K562 (cell line): ENCODE measurements around the gene ARFRP1. TPM values are rescaled to one million over a fixed set of nuclear protein-coding genes. Genes with fewer than 3 reads are reported as not detected.

Experiments
- ATAC-seq: fragments of 200-7000 bp; cut with Tn5 transposase; 3 replicates; pipeline ENCODE4 v1.9.1; 2020; ENCODE audit warnings: moderate library complexity
- BruUV-seq: library from RNA; stranded (reverse); fragments of 400-500 nt; replicated peaks from 2 replicates; lab custom pipeline; 2021; lab: Mats Ljungman, UMichigan
- CTCF ChIA-PET: fragments of 300-600 bp; formaldehyde crosslinking; extraction: SDS; loops from one replicate; lab custom pipeline; 2021; ENCODE audit warnings: low intra/inter-chr PET ratio; lab: Yijun Ruan, JAX
- POLR2A ChIA-PET: fragments of 300-600, 350-650 bp; sonication (Branson Sonifier 250); formaldehyde crosslinking; extraction: SDS; loops from one replicate; lab custom pipeline; 2021; ENCODE audit warnings: antibody characterized with exemption, inconsistent platforms; lab: Yijun Ruan, JAX
- DNase-seq, 4 experiments: peaks; one replicate each; pipeline versions ENCODE4 v3.0.0 to v3.0.0-alpha.2; 2011 to 2018; ENCODE audit warnings: low spot score in 3 of 4, mixed read lengths in 3 of 4; ENCODE audit errors: extremely low read depth in 1 of 4
- FAIRE-seq: peaks from 2 replicates; lab custom pipeline; 2011; peaks lifted over from hg19 to GRCh38; lab: Jason Lieb, UNC
- H2AFZ ChIP-seq: 2 replicates; pipeline ENCODE4 v1.6.0; 2011; ENCODE audit warnings: low read depth, low read length, control low read depth, inconsistent platforms
- H3K27ac ChIP-seq: fragments of 200-600 bp; 3 replicates; pipeline ENCODE4 v1.8.0; 2011; ENCODE audit warnings: low read depth, mild to moderate bottlenecking, control low read depth, inconsistent platforms, low read length, moderate library complexity, mixed read lengths; ENCODE audit errors: extremely low read depth
- H3K27me3 ChIP-seq, 2 experiments: fragments of 300-600 bp in 1 of 2; 2 replicates in 1 of 2; 3 replicates in 1 of 2; pipeline versions ENCODE4 v1.6.0 to v1.8.0; 2011; ENCODE audit warnings: inconsistent platforms in 2 of 2, low read length in 2 of 2, mild to moderate bottlenecking in 1 of 2, mixed read lengths in 1 of 2, moderate library complexity in 1 of 2; ENCODE audit not compliant: control insufficient read depth in 2 of 2, insufficient read depth in 2 of 2
- H3K36me3 ChIP-seq: fragments of 300-600 bp; 3 replicates; pipeline ENCODE4 v1.8.0; 2011; ENCODE audit warnings: mild to moderate bottlenecking, low read length, inconsistent platforms; ENCODE audit not compliant: control insufficient read depth, insufficient read depth
- H3K4me1 ChIP-seq, 2 experiments: fragments of 200-600 bp in 1 of 2; replicated peaks in 1 of 2; 2 replicates in 1 of 2; 3 replicates in 1 of 2; pipeline versions ENCODE4 v1.5.1 to v1.8.0; 2011; ENCODE audit warnings: inconsistent platforms in 2 of 2, low read length in 2 of 2, mild to moderate bottlenecking in 1 of 2, mixed read lengths in 1 of 2, moderate library complexity in 1 of 2; ENCODE audit not compliant: control insufficient read depth in 2 of 2, insufficient read depth in 2 of 2
- H3K4me2 ChIP-seq: 2 replicates; pipeline ENCODE4 v1.6.1; 2011; ENCODE audit warnings: low read length, control low read depth, inconsistent platforms, mixed read lengths; ENCODE audit not compliant: insufficient read depth
- H3K4me3 ChIP-seq: fragments of 200-600 bp; sonication (generic), shearing (Covaris generic); 2 replicates; pipeline ENCODE4 v1.5.1; 2016; ENCODE audit warnings: control low read depth, inconsistent platforms
- H3K79me2 ChIP-seq: fragments of 200-600 bp; 3 replicates; pipeline ENCODE4 v1.8.0; 2011; ENCODE audit warnings: low read length, inconsistent platforms; ENCODE audit not compliant: control insufficient read depth, insufficient read depth
- H3K9ac ChIP-seq, 2 experiments: 2 replicates each; pipeline versions ENCODE4 v1.6.0 to v1.6.1; 2011; ENCODE audit warnings: low read depth in 2 of 2, low read length in 2 of 2, control low read depth in 1 of 2, inconsistent platforms in 1 of 2, mild to moderate bottlenecking in 1 of 2, mixed read lengths in 1 of 2; ENCODE audit not compliant: insufficient read depth in 1 of 2
- H3K9me1 ChIP-seq: one replicate; pipeline ENCODE4 v1.6.0; 2011; ENCODE audit warnings: inconsistent platforms, mild to moderate bottlenecking, low read length, moderate library complexity; ENCODE audit not compliant: control insufficient read depth, insufficient read depth
- H3K9me3 ChIP-seq: replicated peaks from 2 replicates; pipeline ENCODE4 v1.5.1; 2011; ENCODE audit warnings: low read depth, low read length, inconsistent platforms; ENCODE audit not compliant: control insufficient read depth, insufficient read depth
- H4K20me1 ChIP-seq: replicated peaks from 2 replicates; pipeline ENCODE4 v1.6.1; 2011; ENCODE audit warnings: low read length, inconsistent platforms, mixed read lengths; ENCODE audit not compliant: control insufficient read depth, insufficient read depth
- CBX1 ChIP-seq: sonication (generic); IDR thresholded peaks from 2 replicates; pipeline ENCODE4 v1.6.1; 2016; ENCODE audit warnings: antibody characterized with exemption, low read depth, mild to moderate bottlenecking
- CBX2 ChIP-seq: fragments of 200-600 bp; sonication (generic); IDR thresholded peaks from one replicate; pipeline ENCODE4 v1.6.1; 2012; ENCODE audit warnings: mild to moderate bottlenecking, low read length, inconsistent platforms; ENCODE audit not compliant: insufficient read depth, poor library complexity, severe bottlenecking
- POLR2AphosphoS5 ChIP-seq: IDR thresholded peaks from 2 replicates; pipeline ENCODE4 v1.6.1; 2011; ENCODE audit warnings: mild to moderate bottlenecking, low read depth, low read length, moderate library complexity; ENCODE audit not compliant: control insufficient read depth, insufficient read depth
- RBFOX2 ChIP-seq: fragments of 200-400 bp; formaldehyde crosslinking; IDR thresholded peaks from 2 replicates; pipeline ENCODE4 v1.6.1; 2017; ENCODE audit warnings: low read depth, mild to moderate bottlenecking, low read length, moderate library complexity
- SIN3A ChIP-seq, 2 experiments: fragments of 150-350 bp in 1 of 2; IDR thresholded peaks; 2 replicates each; pipeline ENCODE4 v1.6.1; 2011 to 2016; ENCODE audit warnings: borderline replicate concordance in 2 of 2, low read depth in 2 of 2, low read length in 2 of 2, mild to moderate bottlenecking in 2 of 2, moderate library complexity in 2 of 2; ENCODE audit not compliant: control insufficient read depth in 1 of 2
- SUPT5H ChIP-seq: fragments of 450-650 bp; IDR thresholded peaks from 2 replicates; pipeline ENCODE4 v1.6.1; 2016
- TCF3 ChIP-seq: sonication (generic); formaldehyde crosslinking; IDR thresholded peaks from 2 replicates; pipeline ENCODE4 v1.4.0; 2020; ENCODE audit warnings: mild to moderate bottlenecking, missing genetic modification reagents
- XRCC5 ChIP-seq: fragments of 200-400 bp; formaldehyde crosslinking; IDR thresholded peaks from 2 replicates; pipeline ENCODE4 v1.6.1; 2017; ENCODE audit warnings: low read depth, mild to moderate bottlenecking, low read length
- ZNF239 ChIP-seq: fragments of 250-450 bp; sonication (Bioruptor Pico); IDR thresholded peaks from 2 replicates; pipeline ENCODE4 v1.4.0; 2020; ENCODE audit warnings: mild to moderate bottlenecking
- ZNF431 ChIP-seq: sonication (generic); formaldehyde crosslinking; IDR thresholded peaks from 2 replicates; pipeline ENCODE4 v1.8.0; 2022; ENCODE audit warnings: mild to moderate bottlenecking, missing genetic modification reagents
- ZNF445 ChIP-seq: fragments of 250-450 bp; sonication (Bioruptor Pico); IDR thresholded peaks from 2 replicates; pipeline ENCODE4 v1.4.0; 2020; ENCODE audit warnings: low read depth, mild to moderate bottlenecking, moderate library complexity
- ZNF507 ChIP-seq: conservative IDR thresholded peaks from 2 replicates; pipeline ENCODE4 v1.6.1; 2017; ENCODE audit warnings: missing genetic modification characterization, missing compliant biosample characterization
- ZNF57 ChIP-seq: fragments of 450-650 bp; formaldehyde crosslinking; IDR thresholded peaks from 2 replicates; pipeline ENCODE4 v1.4.0; 2020; ENCODE audit warnings: mild to moderate bottlenecking, moderate library complexity
- WGBS: fragments of 100-300 bp; shearing (Covaris generic); methylation state at CpG from one replicate; pipeline ENCODE4 v1.1.6; 2016; ENCODE audit warnings: low coverage, mixed read lengths; ENCODE audit not compliant: insufficient coverage; ENCODE audit errors: missing lambda C conversion rate; 5-methylcytosine and 5-hydroxymethylcytosine counted together
- in situ Hi-C: fragments of 300-500 bp; cut with MboI; formaldehyde crosslinking; loops from 4 replicates; pipeline ENCODE4 v1.15.0; 2018; ENCODE audit warnings: inconsistent platforms, mixed read lengths
- intact Hi-C: fragments of 100-400 bp; cut with micrococcal nuclease; formaldehyde crosslinking; loops from 2 replicates; pipeline ENCODE4 v1.14.2; 2022
- polyA plus RNA-seq, 8 experiments: library from polyadenylated mRNA; depleted of rRNA in 4 of 8; stranded (reverse) in 5 of 8; unstranded in 3 of 8; fragments of >200 nt; fragmentation: Nextera tagmentation in 2 of 8; fragmentation: Illumina TruSeq in 1 of 8; extraction: Ambion mirVana in 2 of 8; extraction: Trizol in 1 of 8; gene quantifications; 2 replicates each; pipeline versions ENCODE4 v1.2.1 to v1.2.3, GENCODE V29; 2011 to 2014; ENCODE audit warnings: inconsistent platforms in 1 of 8, missing spikeins in 1 of 8
- total RNA-seq, 7 experiments: library from RNA; depleted of rRNA in 6 of 7; stranded (reverse); fragments of >200 nt in 6 of 7; fragmentation: Illumina TruSeq in 2 of 7; extraction: Trizol in 2 of 7; gene quantifications; 2 replicates each; pipeline versions ENCODE4 v1.2.1 to v1.2.3, GENCODE V29; 2011 to 2021; ENCODE audit warnings: low replicate concordance in 1 of 7
- TF ChIP-seq, protein P1 (sequence below): fragments of 200-800 bp; sonication (Bioruptor generic); IDR thresholded peaks from 2 replicates; pipeline ENCODE4 v1.6.1; 2017; ENCODE audit warnings: missing genetic modification characterization, missing compliant biosample characterization
- TF ChIP-seq, protein P2 (sequence below): sonication (generic); formaldehyde crosslinking; IDR thresholded peaks from 2 replicates; pipeline ENCODE4 v1.8.0; 2023; ENCODE audit warnings: missing genetic modification reagents, mild to moderate bottlenecking, borderline replicate concordance

The ARFRP1 gene
- total and polyA plus RNA-seq, 9 of the 15 experiments (the other 6 are each of a cell fraction or from before 2014, with no cell fraction given), result 2.2 to 78.9 (median 37.3) TPM

DNA sequence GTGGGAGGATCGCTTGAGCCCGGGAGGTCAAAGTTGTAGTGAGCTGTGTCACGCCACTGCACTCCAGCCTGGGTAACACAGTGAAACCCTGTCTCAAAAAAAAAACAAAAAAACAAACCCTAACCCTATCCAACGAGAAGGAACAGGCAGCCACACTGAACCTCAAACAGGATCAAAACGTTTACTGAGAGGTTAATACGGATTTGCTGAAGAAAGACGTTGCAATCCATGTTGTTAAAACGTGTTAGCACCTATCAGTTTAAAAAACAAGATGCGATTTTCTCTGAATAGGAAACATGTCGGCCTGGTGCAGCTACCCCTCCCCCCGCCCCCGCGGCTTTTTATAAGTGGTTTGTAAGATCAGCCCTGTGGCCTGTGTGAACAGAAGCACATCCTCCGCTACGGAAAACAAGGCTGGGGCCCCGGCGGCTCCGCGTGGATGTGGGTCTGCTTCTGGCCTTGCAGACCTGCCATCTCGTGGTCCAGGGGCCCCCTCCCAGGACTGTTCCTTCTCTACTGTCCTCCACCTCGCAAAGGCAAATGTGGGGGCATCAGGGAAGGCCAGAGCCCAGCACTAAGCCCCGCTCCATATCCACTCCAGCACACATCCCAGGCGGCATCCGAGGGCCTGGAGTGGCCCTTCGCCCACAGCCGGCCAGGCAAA, 43.2 kb upstream of the ARFRP1 start:
- Histone ChIP-seq H3K9me3 (no peaks in the 10 kb centered on the region), H3K27ac (peak overlapping the region; percentile 30; the same call in 2 of the 3 replicates), H3K9ac (peak overlapping the region in 1 of 2 experiments; percentile 75; a peak in 2 of 4 replicates), H4K20me1 (no peaks in the 10 kb centered on the region), H3K9me1 (no peaks in the 10 kb centered on the region), H3K36me3 (no peaks in the 10 kb centered on the region), H2AFZ (peak overlapping the region; percentile 86), H3K27me3 (no peaks in the 10 kb centered on the region), H3K4me1 (peaks cover 9 to 68% of the 10 kb centered on the region in 2 experiments), H3K4me2 (peak overlapping the region; percentile 58), H3K4me3 (no peak overlapping the region), H3K79me2 (no peaks in the 10 kb centered on the region)
- FAIRE-seq, result peak; percentile 77
- BruUV-seq, result no TSS peak
- 25% methylated on average over 23 of the region's 26 CpGs for WGBS
- CTCF ChIA-PET, result no interaction called here
- DNase-seq, result peak in 3 of 4 experiments; percentile 45 to 55 (median 46)
- peak; percentile 34 for ATAC-seq
- POLR2A ChIA-PET, result interaction anchor here (0.6 to 1.4 kb wide), 3 partner anchors 10 to 54 kb away, joined by 3 to 5 read pairs (median 3); no protein-coding TSS in a partner anchor
- in situ Hi-C loops, result no loop called here
- intact Hi-C loops, result no loop called here
- no peak for TF ChIP-seq ZNF507 (tag)
- no peak for TF ChIP-seq ZNF239 (CRISPR knock-in tag)
- no peak for TF ChIP-seq ZNF445 (CRISPR knock-in tag)
- TF ChIP-seq, protein P1, sequence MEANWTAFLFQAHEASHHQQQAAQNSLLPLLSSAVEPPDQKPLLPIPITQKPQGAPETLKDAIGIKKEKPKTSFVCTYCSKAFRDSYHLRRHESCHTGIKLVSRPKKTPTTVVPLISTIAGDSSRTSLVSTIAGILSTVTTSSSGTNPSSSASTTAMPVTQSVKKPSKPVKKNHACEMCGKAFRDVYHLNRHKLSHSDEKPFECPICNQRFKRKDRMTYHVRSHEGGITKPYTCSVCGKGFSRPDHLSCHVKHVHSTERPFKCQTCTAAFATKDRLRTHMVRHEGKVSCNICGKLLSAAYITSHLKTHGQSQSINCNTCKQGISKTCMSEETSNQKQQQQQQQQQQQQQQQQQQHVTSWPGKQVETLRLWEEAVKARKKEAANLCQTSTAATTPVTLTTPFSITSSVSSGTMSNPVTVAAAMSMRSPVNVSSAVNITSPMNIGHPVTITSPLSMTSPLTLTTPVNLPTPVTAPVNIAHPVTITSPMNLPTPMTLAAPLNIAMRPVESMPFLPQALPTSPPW (CRISPR knock-in tag), result peak; percentile 49
- TF ChIP-seq CBX2, result no peak
- no peak for TF ChIP-seq XRCC5
- no peak for TF ChIP-seq SUPT5H
- TF ChIP-seq CBX1, result no peak
- TF ChIP-seq TCF3 (CRISPR knock-in tag), result no peak
- TF ChIP-seq POLR2AphosphoS5, result no peak
- 0 out of 2 replicates have a peak, but pooled peaks have one; percentile 48 for TF ChIP-seq ZNF57 (CRISPR knock-in tag)
- TF ChIP-seq, protein P2, sequence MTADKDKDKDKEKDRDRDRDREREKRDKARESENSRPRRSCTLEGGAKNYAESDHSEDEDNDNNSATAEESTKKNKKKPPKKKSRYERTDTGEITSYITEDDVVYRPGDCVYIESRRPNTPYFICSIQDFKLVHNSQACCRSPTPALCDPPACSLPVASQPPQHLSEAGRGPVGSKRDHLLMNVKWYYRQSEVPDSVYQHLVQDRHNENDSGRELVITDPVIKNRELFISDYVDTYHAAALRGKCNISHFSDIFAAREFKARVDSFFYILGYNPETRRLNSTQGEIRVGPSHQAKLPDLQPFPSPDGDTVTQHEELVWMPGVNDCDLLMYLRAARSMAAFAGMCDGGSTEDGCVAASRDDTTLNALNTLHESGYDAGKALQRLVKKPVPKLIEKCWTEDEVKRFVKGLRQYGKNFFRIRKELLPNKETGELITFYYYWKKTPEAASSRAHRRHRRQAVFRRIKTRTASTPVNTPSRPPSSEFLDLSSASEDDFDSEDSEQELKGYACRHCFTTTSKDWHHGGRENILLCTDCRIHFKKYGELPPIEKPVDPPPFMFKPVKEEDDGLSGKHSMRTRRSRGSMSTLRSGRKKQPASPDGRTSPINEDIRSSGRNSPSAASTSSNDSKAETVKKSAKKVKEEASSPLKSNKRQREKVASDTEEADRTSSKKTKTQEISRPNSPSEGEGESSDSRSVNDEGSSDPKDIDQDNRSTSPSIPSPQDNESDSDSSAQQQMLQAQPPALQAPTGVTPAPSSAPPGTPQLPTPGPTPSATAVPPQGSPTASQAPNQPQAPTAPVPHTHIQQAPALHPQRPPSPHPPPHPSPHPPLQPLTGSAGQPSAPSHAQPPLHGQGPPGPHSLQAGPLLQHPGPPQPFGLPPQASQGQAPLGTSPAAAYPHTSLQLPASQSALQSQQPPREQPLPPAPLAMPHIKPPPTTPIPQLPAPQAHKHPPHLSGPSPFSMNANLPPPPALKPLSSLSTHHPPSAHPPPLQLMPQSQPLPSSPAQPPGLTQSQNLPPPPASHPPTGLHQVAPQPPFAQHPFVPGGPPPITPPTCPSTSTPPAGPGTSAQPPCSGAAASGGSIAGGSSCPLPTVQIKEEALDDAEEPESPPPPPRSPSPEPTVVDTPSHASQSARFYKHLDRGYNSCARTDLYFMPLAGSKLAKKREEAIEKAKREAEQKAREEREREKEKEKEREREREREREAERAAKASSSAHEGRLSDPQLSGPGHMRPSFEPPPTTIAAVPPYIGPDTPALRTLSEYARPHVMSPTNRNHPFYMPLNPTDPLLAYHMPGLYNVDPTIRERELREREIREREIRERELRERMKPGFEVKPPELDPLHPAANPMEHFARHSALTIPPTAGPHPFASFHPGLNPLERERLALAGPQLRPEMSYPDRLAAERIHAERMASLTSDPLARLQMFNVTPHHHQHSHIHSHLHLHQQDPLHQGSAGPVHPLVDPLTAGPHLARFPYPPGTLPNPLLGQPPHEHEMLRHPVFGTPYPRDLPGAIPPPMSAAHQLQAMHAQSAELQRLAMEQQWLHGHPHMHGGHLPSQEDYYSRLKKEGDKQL (CRISPR knock-in tag), result no peak
- no peak for TF ChIP-seq ZNF431 (CRISPR knock-in tag)
- TF ChIP-seq SIN3A (IDR thresholded peaks at IDR 0.05; ENCODE audit: borderline replicate concordance in 2 of 2, control insufficient read depth in 1 of 2, low read depth in 2 of 2, low read length in 2 of 2), result no peak
- TF ChIP-seq RBFOX2, result 0 out of 2 replicates have a peak, but pooled peaks have one; percentile 25
